ENCODE data around the gene RAB31.

GRCh38 chr18:9841752-9842151, 133.7 kb downstream of the RAB31 start:
- TF ChIP-seq REST (IDR thresholded peaks at IDR 0.05; ENCODE audit: borderline replicate concordance) (no peak), POLR2AphosphoS5 (IDR thresholded peaks at IDR 0.05) (no peak), CTCF (IDR thresholded peaks at IDR 0.05; ENCODE audit: poor library complexity, severe bottlenecking) (no peak), EZH2 (IDR thresholded peaks at IDR 0.05; ENCODE audit: borderline replicate concordance, insufficient read depth, low read length, poor library complexity, severe bottlenecking) (no peak)

Measured in neural cell (in vitro differentiated cells).